ENCODE data around the gene SHOX.
"Not testable (repeated sequence)": the region's sequence is repeated elsewhere in the genome, so short reads cannot be mapped to it uniquely, and the experiment has no call there.

SHOX gene

GRCh38 chrX:636981-637659, 6.5 kb downstream of the SHOX start:
- DNase-seq (ENCODE audit: low read depth in 1 of 2, low spot score in 1 of 2), result no peak

GRCh38 chrX:637660-638481, 7.3 kb downstream of the SHOX start:
- no peak for DNase-seq (ENCODE audit: low read depth in 1 of 2, low spot score in 1 of 2)

GRCh38 chrX:638482-639131, 8.0 kb downstream of the SHOX start:
- DNase-seq (ENCODE audit: low read depth in 1 of 2, low spot score in 1 of 2), result no peak

GRCh38 chrX:639151-639550, 8.6 kb downstream of the SHOX start:
- DNase-seq (ENCODE audit: low read depth in 1 of 2, low spot score in 1 of 2), result no peak

- no peak for DNase-seq (ENCODE audit: low read depth in 1 of 2, low spot score in 1 of 2)
These were observed 10.1 kb downstream of the SHOX start for GRCh38 chrX:640641-641040.

- DNase-seq (ENCODE audit: low read depth in 1 of 2, low spot score in 1 of 2), result no peak
These were observed 11.3 kb downstream of the SHOX start for GRCh38 chrX:641671-642435.

GRCh38 chrX:642436-643240, 12.0 kb downstream of the SHOX start:
- no peak for DNase-seq (ENCODE audit: low read depth in 1 of 2, low spot score in 1 of 2)

GRCh38 chrX:643241-643595, 12.6 kb downstream of the SHOX start:
- no peak for DNase-seq (ENCODE audit: low read depth in 1 of 2, low spot score in 1 of 2)

- DNase-seq (ENCODE audit: low read depth in 1 of 2, low spot score in 1 of 2), result no peak
These were observed 13.3 kb downstream of the SHOX start for GRCh38 chrX:643911-644303.

GRCh38 chrX:644304-645281, 14.0 kb downstream of the SHOX start:
- DNase-seq (ENCODE audit: low read depth in 1 of 2, low spot score in 1 of 2), result no peak

GRCh38 chrX:646228-646495, 15.6 kb downstream of the SHOX start:
- DNase-seq (ENCODE audit: low read depth in 1 of 2, low spot score in 1 of 2), result no peak

GRCh38 chrX:646796-647195, 16.2 kb downstream of the SHOX start:
- DNase-seq (ENCODE audit: low read depth in 1 of 2, low spot score in 1 of 2), result no peak

- no peak for DNase-seq (ENCODE audit: low read depth in 1 of 2, low spot score in 1 of 2)
These were observed 18.6 kb downstream of the SHOX start for GRCh38 chrX:649166-649565.

GRCh38 chrX:650324-650723, 19.7 kb downstream of the SHOX start:
- no peak for DNase-seq (ENCODE audit: low read depth in 1 of 2, low spot score in 1 of 2)

- no peak for DNase-seq (ENCODE audit: low read depth in 1 of 2, low spot score in 1 of 2)
These were observed 20.2 kb downstream of the SHOX start for GRCh38 chrX:650811-651210.

- DNase-seq (ENCODE audit: low read depth in 1 of 2, low spot score in 1 of 2), result not testable (repeated sequence)
These were observed 21.3 kb downstream of the SHOX start for GRCh38 chrX:651922-652321.

- DNase-seq (ENCODE audit: low read depth in 1 of 2, low spot score in 1 of 2), result no peak
These were observed 21.8 kb downstream of the SHOX start for GRCh38 chrX:652341-652741.

GRCh38 chrX:653306-653705, 22.7 kb downstream of the SHOX start:
- DNase-seq (ENCODE audit: low read depth in 1 of 2, low spot score in 1 of 2), result no peak

- DNase-seq (ENCODE audit: low read depth in 1 of 2, low spot score in 1 of 2), result no peak
These were observed 30.6 kb downstream of the SHOX start for GRCh38 chrX:661154-661553.

- no peak for DNase-seq (ENCODE audit: low read depth in 1 of 2, low spot score in 1 of 2)
These were observed 31.5 kb downstream of the SHOX start for GRCh38 chrX:662126-662525.

Data from activated T-helper 1 cell treated with anti-CD3 and anti-CD28 coated beads, Interleukin-2, amount 50 U/mL, for 16 hours (primary cell).